ENCODE measurements around the gene VPS45. TPM values are rescaled to one million over a fixed set of nuclear protein-coding genes. Genes with fewer than 3 reads are reported as not detected.
A peak's percentile ranks its signal among the peaks of the same experiment; 100 is the strongest.

The VPS45 gene
- total RNA-seq, 1 donor from 2014 or later: 34.0 TPM

- Mint-ChIP-seq H3K27me3 (ENCODE audit: low read depth, unreplicated experiment) (no peaks in the 10 kb centered on the region), H3K9me3 (ENCODE audit: unreplicated experiment) (no peaks in the 10 kb centered on the region), H3K27ac (ENCODE audit: unreplicated experiment) (peak overlapping the region; percentile 84), H3K4me1 (ENCODE audit: low read depth, unreplicated experiment) (peaks cover 24% of the 10 kb centered on the region), H3K4me3 (ENCODE audit: unreplicated experiment) (peak overlapping the region; percentile 34), H3K36me3 (ENCODE audit: low read depth, unreplicated experiment) (no peaks in the 10 kb centered on the region)
- no peak overlapping the region for H3K27ac ChIP-seq (ENCODE audit: low read depth, low read length)
- H3K9me3 ChIP-seq (ENCODE audit: insufficient read depth, low read depth, low read length): no peaks in the 10 kb centered on the region
- H2AFZ ChIP-seq (ENCODE audit: low read depth, low read length): peak overlapping the region; percentile 35
- no peaks in the 10 kb centered on the region for H3K79me2 ChIP-seq (ENCODE audit: insufficient read depth, low read length)
- TF ChIP-seq CTCF (IDR thresholded peaks at IDR 0.05; ENCODE audit: insufficient read depth, low read depth, low read length) (no peak), EZH2 (IDR thresholded peaks at IDR 0.05; ENCODE audit: insufficient read depth, low read length) (no peak)
- FAIRE-seq (no peak), DNase-seq (ENCODE audit: low read depth) (no peak)
- H3K4me1 ChIP-seq (ENCODE audit: insufficient read depth, low read length): peaks cover 21% of the 10 kb centered on the region
- no peaks in the 10 kb centered on the region for H4K20me1 ChIP-seq (ENCODE audit: insufficient read depth, low read length)
- peak overlapping the region; percentile 27 for H3K4me2 ChIP-seq (ENCODE audit: low read length)
- no peaks in the 10 kb centered on the region for H3K27me3 ChIP-seq (ENCODE audit: insufficient read depth, low read length)
- H3K36me3 ChIP-seq (ENCODE audit: insufficient read depth, low read length): no peaks in the 10 kb centered on the region
- H3K4me3 ChIP-seq (ENCODE audit: insufficient read depth, low read depth, low read length): no peak overlapping the region
- H3K9ac ChIP-seq (ENCODE audit: low read length): peak overlapping the region; percentile 11
Observed at GRCh38 chr1:150187560-150187931, 120.0 kb downstream of the VPS45 start.

GRCh38 chr1:150192012-150192411 lies 124.4 kb downstream of the VPS45 start:
- Mint-ChIP-seq H3K4me3 (ENCODE audit: unreplicated experiment) (peak overlapping the region; percentile 6), H3K4me1 (ENCODE audit: low read depth, unreplicated experiment) (peaks cover 39% of the 10 kb centered on the region), H3K27me3 (ENCODE audit: low read depth, unreplicated experiment) (no peaks in the 10 kb centered on the region), H3K9me3 (ENCODE audit: unreplicated experiment) (no peaks in the 10 kb centered on the region), H3K36me3 (ENCODE audit: low read depth, unreplicated experiment) (no peaks in the 10 kb centered on the region), H3K27ac (ENCODE audit: unreplicated experiment) (peak overlapping the region; percentile 96)
- peak overlapping the region; percentile 81 for H3K27ac ChIP-seq (ENCODE audit: low read depth, low read length)
- H3K4me3 ChIP-seq (ENCODE audit: insufficient read depth, low read depth, low read length): no peak overlapping the region
- peaks cover 27% of the 10 kb centered on the region for H3K4me1 ChIP-seq (ENCODE audit: insufficient read depth, low read length)
- no peaks in the 10 kb centered on the region for H3K9me3 ChIP-seq (ENCODE audit: insufficient read depth, low read depth, low read length)
- H3K79me2 ChIP-seq (ENCODE audit: insufficient read depth, low read length): no peaks in the 10 kb centered on the region
- FAIRE-seq (peak; percentile 68), DNase-seq (ENCODE audit: low read depth) (peak; percentile 92)
- peak overlapping the region; percentile 49 for H3K4me2 ChIP-seq (ENCODE audit: low read length)
- H3K36me3 ChIP-seq (ENCODE audit: insufficient read depth, low read length): no peaks in the 10 kb centered on the region
- H2AFZ ChIP-seq (ENCODE audit: low read depth, low read length): no peak overlapping the region
- H4K20me1 ChIP-seq (ENCODE audit: insufficient read depth, low read length): no peaks in the 10 kb centered on the region
- TF ChIP-seq CTCF (IDR thresholded peaks at IDR 0.05; ENCODE audit: insufficient read depth, low read depth, low read length) (no peak), EZH2 (IDR thresholded peaks at IDR 0.05; ENCODE audit: insufficient read depth, low read length) (no peak)
- H3K27me3 ChIP-seq (ENCODE audit: insufficient read depth, low read length): no peaks in the 10 kb centered on the region
- peak overlapping the region; percentile 24 for H3K9ac ChIP-seq (ENCODE audit: low read length)

GRCh38 chr1:150194381-150195031 lies 126.9 kb downstream of the VPS45 start:
- H3K4me1 Mint-ChIP-seq (ENCODE audit: low read depth, unreplicated experiment): peaks cover 30% of the 10 kb centered on the region
- Histone ChIP-seq H3K9me3 (ENCODE audit: insufficient read depth, low read depth, low read length) (no peaks in the 10 kb centered on the region), H4K20me1 (ENCODE audit: insufficient read depth, low read length) (no peaks in the 10 kb centered on the region), H3K27me3 (ENCODE audit: insufficient read depth, low read length) (no peaks in the 10 kb centered on the region), H3K9ac (ENCODE audit: low read length) (peak overlapping the region; percentile 74), H3K36me3 (ENCODE audit: insufficient read depth, low read length) (no peaks in the 10 kb centered on the region), H3K79me2 (ENCODE audit: insufficient read depth, low read length) (no peaks in the 10 kb centered on the region), H2AFZ (ENCODE audit: low read depth, low read length) (peak overlapping the region; percentile 26), H3K4me1 (ENCODE audit: insufficient read depth, low read length) (peaks cover 19% of the 10 kb centered on the region), H3K27ac (ENCODE audit: low read depth, low read length) (peak overlapping the region; percentile 89), H3K4me3 (ENCODE audit: insufficient read depth, low read depth, low read length) (no peak overlapping the region), H3K4me2 (ENCODE audit: low read length) (peak overlapping the region; percentile 69)
- peak; percentile 76 for DNase-seq (ENCODE audit: low read depth)
- H3K27me3 Mint-ChIP-seq (ENCODE audit: low read depth, unreplicated experiment): no peaks in the 10 kb centered on the region
- H3K27ac Mint-ChIP-seq (ENCODE audit: unreplicated experiment): peak overlapping the region; percentile 98
- TF ChIP-seq CTCF (IDR thresholded peaks at IDR 0.05; ENCODE audit: insufficient read depth, low read depth, low read length): no peak
- TF ChIP-seq EZH2 (IDR thresholded peaks at IDR 0.05; ENCODE audit: insufficient read depth, low read length): no peak
- no peaks in the 10 kb centered on the region for H3K36me3 Mint-ChIP-seq (ENCODE audit: low read depth, unreplicated experiment)
- no peak for FAIRE-seq
- H3K4me3 Mint-ChIP-seq (ENCODE audit: unreplicated experiment): peak overlapping the region; percentile 10
- H3K9me3 Mint-ChIP-seq (ENCODE audit: unreplicated experiment): no peaks in the 10 kb centered on the region
